IMR-90 (cell line): ENCODE measurements around the gene TGFA. TPM values are rescaled to one million over a fixed set of nuclear protein-coding genes. Genes with fewer than 3 reads are reported as not detected.

Experiments
- ATAC-seq: fragments of 200-7000 bp; cut with Tn5 transposase; 2 replicates; pipeline ENCODE4 v1.9.1; 2020; ENCODE audit warnings: low read depth, mild to moderate bottlenecking, moderate library complexity
- BruUV-seq: library from RNA; stranded (reverse); fragments of 400-500 nt; replicated peaks from 2 replicates; lab custom pipeline; 2021; lab: Mats Ljungman, UMichigan
- CTCF ChIA-PET: fragments of 300-600 bp; formaldehyde crosslinking; extraction: SDS; loops from one replicate; lab custom pipeline; 2021; ENCODE audit warnings: antibody characterized with exemption; lab: Yijun Ruan, JAX
- POLR2A ChIA-PET: fragments of 300-600 bp; sonication (Branson Sonifier 250); formaldehyde crosslinking; loops from one replicate; lab custom pipeline; 2022; ENCODE audit warnings: antibody characterized with exemption; ENCODE audit not compliant: unreplicated experiment; lab: Charles Lee
- DNase-seq: peaks from one replicate; pipeline ENCODE4 v3.0.0; 2013
- H2AFZ ChIP-seq: replicated peaks from 2 replicates; pipeline ENCODE3; 2013; ENCODE audit warnings: low read length, mild to moderate bottlenecking; ENCODE audit not compliant: poor library complexity
- H2AK5ac ChIP-seq: 2 replicates; pipeline ENCODE4 v1.6.1; 2013; ENCODE audit warnings: low read depth, low read length, inconsistent platforms
- H2AK9ac ChIP-seq: replicated peaks from 2 replicates; pipeline ENCODE3; 2013; ENCODE audit warnings: mild to moderate bottlenecking, low read depth, low read length, moderate library complexity; ENCODE audit not compliant: poor library complexity
- H2BK120ac ChIP-seq: 2 replicates; pipeline ENCODE4 v1.6.1; 2013; ENCODE audit warnings: low read depth, low read length, inconsistent platforms
- H2BK15ac ChIP-seq: 3 replicates; pipeline ENCODE4 v1.6.1; 2013; ENCODE audit warnings: low read depth, low read length, inconsistent platforms
- H2BK20ac ChIP-seq: 2 replicates; pipeline ENCODE4 v1.6.1; 2013; ENCODE audit warnings: low read depth, mild to moderate bottlenecking, inconsistent platforms, low read length, moderate library complexity
- H2BK5ac ChIP-seq: 2 replicates; pipeline ENCODE4 v1.6.1; 2013; ENCODE audit warnings: mild to moderate bottlenecking, low read depth, low read length, inconsistent platforms; ENCODE audit not compliant: poor library complexity, severe bottlenecking
- H3K14ac ChIP-seq: replicated peaks from 2 replicates; pipeline ENCODE4 v1.6.1; 2013; ENCODE audit warnings: low read depth, low read length, inconsistent platforms
- H3K18ac ChIP-seq: 2 replicates; pipeline ENCODE4 v1.6.1; 2013; ENCODE audit warnings: low read depth, low read length, control low read depth
- H3K23ac ChIP-seq: 2 replicates; pipeline ENCODE4 v1.6.1; 2013; ENCODE audit warnings: low read depth, low read length, inconsistent platforms
- H3K27ac ChIP-seq: 2 replicates; pipeline ENCODE4 v1.5.1; 2013; ENCODE audit warnings: mild to moderate bottlenecking, control low read depth, low read length; ENCODE audit not compliant: insufficient read depth
- H3K27me3 ChIP-seq: 2 replicates; pipeline ENCODE4 v1.6.1; 2013; ENCODE audit warnings: low read length; ENCODE audit not compliant: control insufficient read depth, insufficient read depth
- H3K36me3 ChIP-seq: 2 replicates; pipeline ENCODE4 v1.6.1; 2013; ENCODE audit warnings: low read length, mixed read lengths; ENCODE audit not compliant: control insufficient read depth, insufficient read depth
- H3K4ac ChIP-seq: 2 replicates; pipeline ENCODE4 v1.6.1; 2013; ENCODE audit warnings: low read depth, low read length, inconsistent platforms
- H3K4me1 ChIP-seq: 2 replicates; pipeline ENCODE4 v1.6.1; 2013; ENCODE audit warnings: low read length, mixed read lengths; ENCODE audit not compliant: control insufficient read depth, insufficient read depth
- H3K4me2 ChIP-seq: 2 replicates; pipeline ENCODE4 v1.6.1; 2013; ENCODE audit warnings: low read depth, mild to moderate bottlenecking, control low read depth, low read length, moderate library complexity
- H3K4me3 ChIP-seq: 2 replicates; pipeline ENCODE4 v1.5.1; 2013; ENCODE audit warnings: low read depth, mild to moderate bottlenecking, control low read depth, low read length, moderate library complexity; ENCODE audit not compliant: insufficient read depth
- H3K56ac ChIP-seq: 2 replicates; pipeline ENCODE4 v1.6.1; 2013; ENCODE audit warnings: low read length, inconsistent platforms; ENCODE audit not compliant: insufficient read depth; ENCODE audit errors: extremely low read depth
- H3K79me1 ChIP-seq, 2 experiments: 2 replicates each; pipeline ENCODE4 v1.6.1; 2013; ENCODE audit warnings: low read length in 2 of 2, inconsistent platforms in 1 of 2, low read depth in 1 of 2
- H3K9ac ChIP-seq: 2 replicates; pipeline ENCODE4 v1.6.1; 2013; ENCODE audit warnings: low read depth, low read length, control low read depth
- H3K9me1 ChIP-seq: 2 replicates; pipeline ENCODE4 v1.6.1; 2013; ENCODE audit warnings: low read length, inconsistent platforms; ENCODE audit not compliant: insufficient read depth
- H3K9me3 ChIP-seq: 2 replicates; pipeline ENCODE4 v1.6.1; 2013; ENCODE audit warnings: low read length; ENCODE audit not compliant: control insufficient read depth, insufficient read depth
- H4K20me1 ChIP-seq: 2 replicates; pipeline ENCODE4 v1.6.1; 2013; ENCODE audit warnings: low read length, inconsistent platforms; ENCODE audit not compliant: insufficient read depth
- H4K5ac ChIP-seq: 2 replicates; pipeline ENCODE4 v1.6.1; 2013; ENCODE audit warnings: mild to moderate bottlenecking, low read depth, low read length, control low read depth
- H4K8ac ChIP-seq, 2 experiments: 2 replicates each; pipeline ENCODE4 v1.6.1; 2013; ENCODE audit warnings: low read depth in 2 of 2, low read length in 2 of 2, control low read depth in 1 of 2, inconsistent platforms in 1 of 2
- H4K91ac ChIP-seq: 2 replicates; pipeline ENCODE4 v1.6.1; 2013; ENCODE audit warnings: low read depth, low read length, inconsistent platforms; ENCODE audit not compliant: insufficient read depth
- BHLHE40 ChIP-seq: fragments of 150-350 bp; IDR thresholded peaks from 2 replicates; pipeline ENCODE4 v1.6.1; 2016; ENCODE audit warnings: mild to moderate bottlenecking, low read depth, low read length
- CEBPB ChIP-seq: IDR thresholded peaks from 2 replicates; pipeline ENCODE4 v1.6.1; 2012; ENCODE audit warnings: low read depth, low read length, improper control_type of control experiment
- CHD1 ChIP-seq: IDR thresholded peaks from 2 replicates; pipeline ENCODE4 v1.6.1; 2012; ENCODE audit warnings: low read depth, low read length, improper control_type of control experiment
- FOS ChIP-seq: fragments of 150-350 bp; IDR thresholded peaks from 2 replicates; pipeline ENCODE4 v1.6.1; 2016; ENCODE audit warnings: low read depth, low read length
- MAFK ChIP-seq: IDR thresholded peaks from 2 replicates; pipeline ENCODE4 v1.6.1; 2012; ENCODE audit warnings: low read depth, low read length, improper control_type of control experiment
- MAZ ChIP-seq: IDR thresholded peaks from 2 replicates; pipeline ENCODE4 v1.6.1; 2012; ENCODE audit warnings: low read depth, mild to moderate bottlenecking, low read length, improper control_type of control experiment, moderate library complexity, borderline replicate concordance
- MXI1 ChIP-seq: IDR thresholded peaks from 2 replicates; pipeline ENCODE4 v1.6.1; 2012; ENCODE audit warnings: low read depth, mild to moderate bottlenecking, low read length, moderate library complexity, borderline replicate concordance
- NFE2L2 ChIP-seq: fragments of 150-350 bp; IDR thresholded peaks from 2 replicates; pipeline ENCODE4 v1.6.1; 2016; ENCODE audit warnings: low read depth, mild to moderate bottlenecking, low read length
- POLR2A ChIP-seq: IDR thresholded peaks from 2 replicates; pipeline ENCODE4 v1.6.1; 2012; ENCODE audit warnings: mild to moderate bottlenecking, low read depth, low read length
- RAD21 ChIP-seq: IDR thresholded peaks from 2 replicates; pipeline ENCODE4 v1.6.1; 2012; ENCODE audit warnings: low read length, improper control_type of control experiment
- RCOR1 ChIP-seq: IDR thresholded peaks from 2 replicates; pipeline ENCODE4 v1.6.1; 2012; ENCODE audit warnings: mild to moderate bottlenecking, low read length, improper control_type of control experiment; ENCODE audit not compliant: insufficient replicate concordance
- RFX5 ChIP-seq: IDR thresholded peaks from 2 replicates; pipeline ENCODE4 v1.8.0; 2012; ENCODE audit warnings: low read depth, mild to moderate bottlenecking, low read length, moderate library complexity
- SMC3 ChIP-seq: fragments of 150-350 bp; IDR thresholded peaks from 2 replicates; pipeline ENCODE4 v1.6.1; 2016; ENCODE audit warnings: low read depth, mild to moderate bottlenecking, antibody characterized with exemption, low read length, moderate library complexity
- WGBS, 2 experiments: methylation state at CpG; one replicate each; pipeline versions ENCODE4 v1.1.5 to v1.1.7; 2013; ENCODE audit warnings: missing lambda C conversion rate in 2 of 2; ENCODE audit not compliant: insufficient read length in 1 of 2; ENCODE audit errors: extremely low coverage in 2 of 2; 5-methylcytosine and 5-hydroxymethylcytosine counted together
- dilution Hi-C: fragments of 300-500 bp; cut with HindIII; formaldehyde crosslinking; loops from one replicate; pipeline ENCODE4 v1.14.3; 2018; ENCODE audit warnings: low sequenced_read_pairs; ENCODE audit not compliant: unreplicated experiment
- in situ Hi-C: fragments of 300-500 bp; cut with MboI; formaldehyde crosslinking; loops from 3 replicates; pipeline ENCODE4 v1.14.3; 2019; ENCODE audit warnings: low sequenced_read_pairs, inconsistent platforms, mixed read lengths
- intact Hi-C: fragments of 100-400 bp; cut with micrococcal nuclease; formaldehyde crosslinking; loops from 2 replicates; pipeline ENCODE4 v1.10.0; 2022
- polyA plus RNA-seq, 3 experiments: library from polyadenylated mRNA; depleted of rRNA; stranded (reverse); fragments of >200 nt; gene quantifications; 2 replicates each; pipeline ENCODE4 v1.2.3, GENCODE V29; 2012; ENCODE audit warnings: low replicate concordance in 1 of 3
- total RNA-seq: library from RNA; depleted of rRNA; stranded (reverse); fragments of >200 nt; gene quantifications from 2 replicates; pipeline ENCODE4 v1.2.3, GENCODE V29; 2012
- TF ChIP-seq, protein P1 (sequence below): fragments of 150-350 bp; IDR thresholded peaks from 2 replicates; pipeline ENCODE4 v1.6.1; 2016; ENCODE audit warnings: low read depth, mild to moderate bottlenecking, low read length, moderate library complexity, borderline replicate concordance
- TF ChIP-seq, protein P2 (sequence below): fragments of 150-350 bp; IDR thresholded peaks from 2 replicates; pipeline ENCODE4 v1.6.1; 2017; ENCODE audit warnings: mild to moderate bottlenecking, antibody characterized with exemption, low read length, low read depth

TGFA gene
- total and polyA plus RNA-seq, 2 of the 4 experiments (the other 2 are of a cell fraction), result not detected

DNA sequence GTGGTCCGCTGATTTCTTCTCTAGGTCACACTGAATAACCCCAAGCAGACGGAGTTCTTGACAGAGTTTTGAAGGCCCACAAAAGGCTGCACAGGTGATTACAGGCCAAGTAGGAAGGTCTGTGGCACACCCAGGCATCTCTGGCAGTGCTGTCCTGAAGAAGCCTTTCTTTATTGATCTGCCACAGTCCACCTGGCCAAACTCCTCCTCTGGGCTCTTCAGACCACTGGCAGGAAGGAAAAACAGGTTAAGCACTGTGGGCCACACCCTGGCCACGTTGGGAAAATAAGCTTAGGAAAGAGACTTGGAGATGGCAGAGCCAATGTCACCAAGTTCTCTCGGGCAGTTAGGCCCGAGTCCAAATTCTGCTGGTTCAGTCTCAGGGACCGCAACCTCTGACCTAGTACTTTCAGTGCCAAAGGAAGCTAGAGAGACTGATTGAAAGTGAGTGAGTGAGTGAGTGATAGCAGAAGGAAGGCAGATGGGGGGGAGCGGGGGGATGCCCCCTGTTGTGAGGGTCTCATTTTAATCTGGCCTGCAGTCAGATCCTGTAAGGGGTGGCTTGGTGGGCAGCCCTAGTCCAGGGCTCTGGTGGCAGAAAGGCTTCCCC is 102.9 kb downstream of the TGFA start:
- intact Hi-C loops, result no loop called here
- Histone ChIP-seq H3K4me1 (no peaks in the 10 kb centered on the region), H4K8ac (no peak overlapping the region), H3K36me3 (no peaks in the 10 kb centered on the region), H3K4me3 (no peak overlapping the region), H3K23ac (no peak overlapping the region), H4K20me1 (no peaks in the 10 kb centered on the region), H2AFZ (no peak overlapping the region), H3K4me2 (no peak overlapping the region), H3K18ac (no peak overlapping the region), H3K79me1 (no peaks in the 10 kb centered on the region), H3K27ac (no peak overlapping the region), H4K91ac (no peak overlapping the region), H3K9ac (no peak overlapping the region), H2BK20ac (no peak overlapping the region), H3K56ac (no peak overlapping the region), H2BK120ac (no peak overlapping the region), H2BK15ac (no peak overlapping the region), H3K14ac (no peak overlapping the region), H4K5ac (no peak overlapping the region), H3K9me1 (no peaks in the 10 kb centered on the region), H3K4ac (no peak overlapping the region), H3K9me3 (no peaks in the 10 kb centered on the region), H3K27me3 (peaks cover 9% of the 10 kb centered on the region), H2AK9ac (no peak overlapping the region), H2BK5ac (no peak overlapping the region), H2AK5ac (no peak overlapping the region)
- ATAC-seq, result no peak
- WGBS, 2 experiments, result 23% methylated on average over 3 of the region's 7 CpGs; no CpG with 5 or more reads in 1 of the 2 experiments
- BruUV-seq, result no TSS peak
- ChIA-PET POLR2A (no interaction called here), CTCF (no interaction called here)
- dilution Hi-C loops, result no loop called here
- DNase-seq, result no peak
- TF ChIP-seq MXI1 (no peak), RCOR1 (no peak), MAFK (no peak), SMC3 (no peak), MAZ (no peak), RFX5 (no peak), CHD1 (no peak), BHLHE40 (no peak), RAD21 (no peak), NFE2L2 (no peak), CEBPB (no peak), POLR2A (no peak), FOS (no peak)
- TF ChIP-seq, protein P1, sequence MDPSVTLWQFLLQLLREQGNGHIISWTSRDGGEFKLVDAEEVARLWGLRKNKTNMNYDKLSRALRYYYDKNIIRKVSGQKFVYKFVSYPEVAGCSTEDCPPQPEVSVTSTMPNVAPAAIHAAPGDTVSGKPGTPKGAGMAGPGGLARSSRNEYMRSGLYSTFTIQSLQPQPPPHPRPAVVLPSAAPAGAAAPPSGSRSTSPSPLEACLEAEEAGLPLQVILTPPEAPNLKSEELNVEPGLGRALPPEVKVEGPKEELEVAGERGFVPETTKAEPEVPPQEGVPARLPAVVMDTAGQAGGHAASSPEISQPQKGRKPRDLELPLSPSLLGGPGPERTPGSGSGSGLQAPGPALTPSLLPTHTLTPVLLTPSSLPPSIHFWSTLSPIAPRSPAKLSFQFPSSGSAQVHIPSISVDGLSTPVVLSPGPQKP, result no peak
- TF ChIP-seq, protein P2, sequence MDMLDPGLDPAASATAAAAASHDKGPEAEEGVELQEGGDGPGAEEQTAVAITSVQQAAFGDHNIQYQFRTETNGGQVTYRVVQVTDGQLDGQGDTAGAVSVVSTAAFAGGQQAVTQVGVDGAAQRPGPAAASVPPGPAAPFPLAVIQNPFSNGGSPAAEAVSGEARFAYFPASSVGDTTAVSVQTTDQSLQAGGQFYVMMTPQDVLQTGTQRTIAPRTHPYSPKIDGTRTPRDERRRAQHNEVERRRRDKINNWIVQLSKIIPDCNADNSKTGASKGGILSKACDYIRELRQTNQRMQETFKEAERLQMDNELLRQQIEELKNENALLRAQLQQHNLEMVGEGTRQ, result no peak
- in situ Hi-C loops, result no loop called here
